HepG2 (cell line): ENCODE measurements around the gene CCDC57. TPM values are rescaled to one million over a fixed set of nuclear protein-coding genes. Genes with fewer than 3 reads are reported as not detected.

Source experiments
- DMAP1 ChIP-seq: IDR thresholded peaks from 2 replicates; pipeline ENCODE4 v1.6.1; 2016
- FOSL1 ChIP-seq: sonication (generic); formaldehyde crosslinking; IDR thresholded peaks from 2 replicates; pipeline ENCODE4 v1.9.0; 2021; ENCODE audit warnings: missing genetic modification reagents, borderline replicate concordance
- NKX3-1 ChIP-seq: sonication (generic); formaldehyde crosslinking; IDR thresholded peaks from 2 replicates; pipeline ENCODE4 v1.5.0; 2020; ENCODE audit warnings: missing genetic modification reagents
- PAX8 ChIP-seq: sonication (generic); formaldehyde crosslinking; IDR thresholded peaks from 2 replicates; pipeline ENCODE4 v1.8.0; 2022; ENCODE audit warnings: mild to moderate bottlenecking, missing genetic modification reagents, borderline replicate concordance
- TBX3 ChIP-seq: fragments of 450-650 bp; IDR thresholded peaks from 2 replicates; pipeline ENCODE4 v1.6.1; 2017; ENCODE audit warnings: antibody characterized with exemption, mild to moderate bottlenecking, inconsistent platforms, borderline replicate concordance
- ZNF619 ChIP-seq: sonication (generic); formaldehyde crosslinking; IDR thresholded peaks from 2 replicates; pipeline ENCODE4 v1.4.0; 2020; ENCODE audit warnings: mild to moderate bottlenecking, missing genetic modification reagents
- ZNF879 ChIP-seq: sonication (generic); formaldehyde crosslinking; IDR thresholded peaks from 2 replicates; pipeline ENCODE4 v1.8.1; 2023; ENCODE audit warnings: missing genetic modification reagents
- polyA plus RNA-seq, 8 experiments: library from polyadenylated mRNA; depleted of rRNA in 3 of 8; stranded (reverse) in 7 of 8; unstranded in 1 of 8; fragments of >200 nt; fragmentation: Illumina TruSeq in 4 of 8; extraction: Trizol in 4 of 8; gene quantifications; 2 replicates each; pipeline versions ENCODE4 v1.2.1 to v1.2.3, GENCODE V29; 2011 to 2016; ENCODE audit warnings: low read depth in 4 of 8, missing spikeins in 1 of 8, mixed read lengths in 1 of 8; ENCODE audit not compliant: insufficient read depth in 1 of 8
- total RNA-seq, 5 experiments: library from RNA; depleted of rRNA; stranded (reverse); fragments of >200 nt; fragmentation: Illumina TruSeq; extraction: Trizol; gene quantifications; 2 replicates each; pipeline ENCODE4 v1.2.3, GENCODE V29; 2016; ENCODE audit warnings: low read depth in 1 of 5
- TF ChIP-seq, protein P1 (sequence below), 2 experiments: sonication (generic) in 1 of 2; formaldehyde crosslinking in 1 of 2; IDR thresholded peaks; 2 replicates each; pipeline versions ENCODE4 v1.6.1 to v1.9.0; 2014 to 2022; ENCODE audit warnings: antibody characterized with exemption in 1 of 2, borderline replicate concordance in 1 of 2, inconsistent platforms in 1 of 2, low read depth in 1 of 2, missing genetic modification reagents in 1 of 2
- TF ChIP-seq, protein P2 (sequence below): sonication (generic); formaldehyde crosslinking; IDR thresholded peaks from 2 replicates; pipeline ENCODE4 v1.5.0; 2020; ENCODE audit warnings: missing genetic modification reagents
- TF ChIP-seq, protein P3 (sequence below): sonication (generic); formaldehyde crosslinking; IDR thresholded peaks from 2 replicates; pipeline ENCODE4 v1.5.1; 2020; ENCODE audit warnings: missing genetic modification reagents, mild to moderate bottlenecking, borderline replicate concordance
- TF ChIP-seq, protein P4 (sequence below): sonication (generic); formaldehyde crosslinking; IDR thresholded peaks from 2 replicates; pipeline ENCODE4 v1.4.0; 2020; ENCODE audit warnings: missing genetic modification reagents, mild to moderate bottlenecking, borderline replicate concordance

The CCDC57 gene
- total and polyA plus RNA-seq, 2 of the 13 experiments (the other 11 are each of a cell fraction or from before 2014, with no cell fraction given), result 59.3 to 59.9 TPM

DNA sequence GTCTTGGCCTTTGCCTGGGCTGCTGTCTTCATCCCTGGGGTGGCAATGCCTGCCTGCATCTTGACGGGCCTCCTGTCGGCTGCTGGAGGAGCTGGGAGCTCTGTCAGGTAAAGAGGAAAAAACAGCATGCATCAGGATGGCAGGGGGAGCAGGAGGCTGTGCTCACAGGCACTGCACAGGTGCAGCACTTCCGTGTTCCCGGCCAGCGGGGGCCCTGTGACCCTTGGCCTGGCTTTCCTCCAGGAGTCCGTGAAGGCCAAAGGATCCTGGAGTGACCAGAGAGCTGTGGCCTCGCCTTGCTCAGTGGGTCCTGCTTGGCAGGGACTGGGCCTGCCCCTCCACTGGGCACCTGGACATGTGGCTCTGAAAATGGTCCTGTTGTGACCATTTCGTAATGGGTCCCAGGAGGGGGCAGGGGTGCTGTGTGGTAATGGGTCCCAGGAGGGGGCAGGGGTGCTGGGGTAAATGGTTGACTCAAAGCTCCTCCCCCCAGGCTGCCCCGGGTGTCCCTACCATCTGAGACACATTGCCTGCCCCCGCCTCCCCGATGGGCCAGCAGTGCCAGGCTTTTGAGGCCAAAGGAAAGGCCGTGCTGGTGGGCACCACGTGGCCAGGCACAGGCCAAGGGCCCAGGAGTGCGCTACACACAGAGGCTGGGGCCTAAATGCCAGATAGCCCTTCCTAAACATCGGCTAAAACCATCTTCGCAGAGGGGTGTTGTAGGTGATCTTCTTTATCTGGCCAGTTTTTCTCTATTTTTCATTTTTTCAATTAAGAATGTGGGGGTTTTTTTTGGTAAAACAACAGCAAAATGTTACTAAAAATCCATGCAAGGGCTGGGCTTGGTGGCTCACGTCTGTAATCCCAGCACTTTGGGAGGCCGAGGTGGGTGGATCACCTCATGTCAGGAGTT lies 110.6 kb downstream of the CCDC57 start (continued):
- TF ChIP-seq, protein P1, sequence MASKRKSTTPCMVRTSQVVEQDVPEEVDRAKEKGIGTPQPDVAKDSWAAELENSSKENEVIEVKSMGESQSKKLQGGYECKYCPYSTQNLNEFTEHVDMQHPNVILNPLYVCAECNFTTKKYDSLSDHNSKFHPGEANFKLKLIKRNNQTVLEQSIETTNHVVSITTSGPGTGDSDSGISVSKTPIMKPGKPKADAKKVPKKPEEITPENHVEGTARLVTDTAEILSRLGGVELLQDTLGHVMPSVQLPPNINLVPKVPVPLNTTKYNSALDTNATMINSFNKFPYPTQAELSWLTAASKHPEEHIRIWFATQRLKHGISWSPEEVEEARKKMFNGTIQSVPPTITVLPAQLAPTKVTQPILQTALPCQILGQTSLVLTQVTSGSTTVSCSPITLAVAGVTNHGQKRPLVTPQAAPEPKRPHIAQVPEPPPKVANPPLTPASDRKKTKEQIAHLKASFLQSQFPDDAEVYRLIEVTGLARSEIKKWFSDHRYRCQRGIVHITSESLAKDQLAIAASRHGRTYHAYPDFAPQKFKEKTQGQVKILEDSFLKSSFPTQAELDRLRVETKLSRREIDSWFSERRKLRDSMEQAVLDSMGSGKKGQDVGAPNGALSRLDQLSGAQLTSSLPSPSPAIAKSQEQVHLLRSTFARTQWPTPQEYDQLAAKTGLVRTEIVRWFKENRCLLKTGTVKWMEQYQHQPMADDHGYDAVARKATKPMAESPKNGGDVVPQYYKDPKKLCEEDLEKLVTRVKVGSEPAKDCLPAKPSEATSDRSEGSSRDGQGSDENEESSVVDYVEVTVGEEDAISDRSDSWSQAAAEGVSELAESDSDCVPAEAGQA (IDR thresholded peaks at IDR 0.05; ENCODE audit: low read depth), result 0 out of 2 replicates have a peak, but pooled peaks have one; percentile 42
- TF ChIP-seq, protein P1 (CRISPR knock-in tag; IDR thresholded peaks at IDR 0.05; ENCODE audit: borderline replicate concordance), result no peak
- peak; percentile 96 for TF ChIP-seq DMAP1
- TF ChIP-seq, protein P2, sequence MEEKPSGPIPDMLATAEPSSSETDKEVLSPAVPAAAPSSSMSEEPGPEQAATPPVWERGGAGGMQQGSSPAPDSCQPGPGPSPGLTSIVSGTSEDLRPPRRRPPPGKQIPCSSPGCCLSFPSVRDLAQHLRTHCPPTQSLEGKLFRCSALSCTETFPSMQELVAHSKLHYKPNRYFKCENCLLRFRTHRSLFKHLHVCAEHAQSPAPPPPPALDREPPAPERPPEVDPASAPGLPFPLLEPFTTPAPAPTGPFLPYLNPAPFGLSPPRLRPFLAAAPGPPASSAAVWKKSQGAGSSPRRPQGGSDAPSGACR (CRISPR knock-in tag), result no peak
- TF ChIP-seq TBX3, result no peak
- no peak for TF ChIP-seq FOSL1 (CRISPR knock-in tag)
- TF ChIP-seq, protein P3, sequence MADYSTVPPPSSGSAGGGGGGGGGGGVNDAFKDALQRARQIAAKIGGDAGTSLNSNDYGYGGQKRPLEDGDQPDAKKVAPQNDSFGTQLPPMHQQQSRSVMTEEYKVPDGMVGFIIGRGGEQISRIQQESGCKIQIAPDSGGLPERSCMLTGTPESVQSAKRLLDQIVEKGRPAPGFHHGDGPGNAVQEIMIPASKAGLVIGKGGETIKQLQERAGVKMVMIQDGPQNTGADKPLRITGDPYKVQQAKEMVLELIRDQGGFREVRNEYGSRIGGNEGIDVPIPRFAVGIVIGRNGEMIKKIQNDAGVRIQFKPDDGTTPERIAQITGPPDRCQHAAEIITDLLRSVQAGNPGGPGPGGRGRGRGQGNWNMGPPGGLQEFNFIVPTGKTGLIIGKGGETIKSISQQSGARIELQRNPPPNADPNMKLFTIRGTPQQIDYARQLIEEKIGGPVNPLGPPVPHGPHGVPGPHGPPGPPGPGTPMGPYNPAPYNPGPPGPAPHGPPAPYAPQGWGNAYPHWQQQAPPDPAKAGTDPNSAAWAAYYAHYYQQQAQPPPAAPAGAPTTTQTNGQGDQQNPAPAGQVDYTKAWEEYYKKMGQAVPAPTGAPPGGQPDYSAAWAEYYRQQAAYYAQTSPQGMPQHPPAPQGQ, result no peak
- TF ChIP-seq PAX8, result no peak
- TF ChIP-seq NKX3-1 (CRISPR knock-in tag), result no peak
- TF ChIP-seq, protein P4, sequence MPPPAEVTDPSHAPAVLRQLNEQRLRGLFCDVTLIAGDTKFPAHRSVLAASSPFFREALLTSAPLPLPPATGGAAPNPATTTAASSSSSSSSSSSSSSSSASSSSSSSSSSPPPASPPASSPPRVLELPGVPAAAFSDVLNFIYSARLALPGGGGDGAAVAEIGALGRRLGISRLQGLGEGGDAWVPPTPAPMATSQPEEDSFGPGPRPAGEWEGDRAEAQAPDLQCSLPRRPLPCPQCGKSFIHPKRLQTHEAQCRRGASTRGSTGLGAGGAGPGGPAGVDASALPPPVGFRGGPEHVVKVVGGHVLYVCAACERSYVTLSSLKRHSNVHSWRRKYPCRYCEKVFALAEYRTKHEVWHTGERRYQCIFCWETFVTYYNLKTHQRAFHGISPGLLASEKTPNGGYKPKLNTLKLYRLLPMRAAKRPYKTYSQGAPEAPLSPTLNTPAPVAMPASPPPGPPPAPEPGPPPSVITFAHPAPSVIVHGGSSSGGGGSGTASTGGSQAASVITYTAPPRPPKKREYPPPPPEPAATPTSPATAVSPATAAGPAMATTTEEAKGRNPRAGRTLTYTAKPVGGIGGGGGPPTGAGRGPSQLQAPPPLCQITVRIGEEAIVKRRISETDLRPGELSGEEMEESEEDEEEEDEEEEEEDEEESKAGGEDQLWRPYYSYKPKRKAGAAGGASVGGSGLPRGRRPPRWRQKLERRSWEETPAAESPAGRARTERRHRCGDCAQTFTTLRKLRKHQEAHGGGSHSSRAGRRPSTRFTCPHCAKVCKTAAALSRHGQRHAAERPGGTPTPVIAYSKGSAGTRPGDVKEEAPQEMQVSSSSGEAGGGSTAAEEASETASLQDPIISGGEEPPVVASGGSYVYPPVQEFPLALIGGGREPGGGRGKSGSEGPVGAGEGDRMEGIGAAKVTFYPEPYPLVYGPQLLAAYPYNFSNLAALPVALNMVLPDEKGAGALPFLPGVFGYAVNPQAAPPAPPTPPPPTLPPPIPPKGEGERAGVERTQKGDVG (CRISPR knock-in tag), result 0 out of 2 replicates have a peak, but pooled peaks have one; percentile 60
- TF ChIP-seq ZNF879 (CRISPR knock-in tag), result no peak; the same call in 1 of the 2 replicates
- peak; percentile 90 for TF ChIP-seq ZNF619 (CRISPR knock-in tag)
